OCI-LY7 (cell line): ENCODE measurements around the gene FMO4. TPM values are rescaled to one million over a fixed set of nuclear protein-coding genes. Genes with fewer than 3 reads are reported as not detected.
"Not testable (repeated sequence)": the region's sequence is repeated elsewhere in the genome, so short reads cannot be mapped to it uniquely, and the experiment has no call there.

Source experiments
- BruUV-seq: library from RNA; stranded (reverse); fragments of 400-500 nt; replicated peaks from 2 replicates; lab custom pipeline; 2021; lab: Mats Ljungman, UMichigan
- CTCF ChIA-PET: fragments of 300-600 bp; sonication (Branson Sonifier 250); formaldehyde crosslinking; loops from one replicate; lab custom pipeline; 2022; ENCODE audit warnings: antibody characterized with exemption; ENCODE audit not compliant: unreplicated experiment; lab: Charles Lee
- POLR2A ChIA-PET: fragments of 300-600 bp; sonication (Branson Sonifier 250); formaldehyde crosslinking; loops from one replicate; lab custom pipeline; 2022; ENCODE audit warnings: antibody characterized with exemption; lab: Charles Lee
- DNase-seq: peaks from one replicate; pipeline ENCODE4 v3.0.0-alpha.2; 2015; ENCODE audit warnings: low spot score
- H2AFZ ChIP-seq: fragments of 200-600 bp; sonication (generic), shearing (Covaris generic); 2 replicates; pipeline ENCODE4 v1.6.1; 2014; ENCODE audit warnings: mild to moderate bottlenecking, antibody characterized with exemption, low read length, moderate library complexity
- H3K27ac ChIP-seq: fragments of 200-600 bp; sonication (generic); 2 replicates; pipeline ENCODE4 v1.5.1; 2014; ENCODE audit warnings: mixed run types, low read depth, mild to moderate bottlenecking, moderate library complexity, low read length, inconsistent platforms; ENCODE audit not compliant: poor library complexity, severe bottlenecking
- H3K36me3 ChIP-seq: fragments of 200-600 bp; sonication (generic); 2 replicates; pipeline ENCODE4 v1.6.1; 2014; ENCODE audit warnings: mild to moderate bottlenecking, antibody characterized with exemption, low read length, moderate library complexity, mixed read lengths; ENCODE audit not compliant: insufficient read depth
- H3K4me1 ChIP-seq: fragments of 200-600 bp; sonication (generic); 2 replicates; pipeline ENCODE4 v1.5.1; 2014; ENCODE audit warnings: mild to moderate bottlenecking, low read length; ENCODE audit not compliant: insufficient read depth, poor library complexity, severe bottlenecking
- H3K4me2 ChIP-seq: fragments of 200-600 bp; sonication (generic); 2 replicates; pipeline ENCODE4 v1.6.1; 2014; ENCODE audit warnings: mild to moderate bottlenecking, low read length
- H3K4me3 ChIP-seq: fragments of 200-600 bp; sonication (generic); 2 replicates; pipeline ENCODE4 v1.5.1; 2014; ENCODE audit warnings: mild to moderate bottlenecking, low read depth, low read length; ENCODE audit not compliant: poor library complexity, severe bottlenecking
- H3K79me2 ChIP-seq: fragments of 200-600 bp; sonication (generic); 2 replicates; pipeline ENCODE4 v1.6.1; 2016; ENCODE audit warnings: low read depth, mild to moderate bottlenecking, low read length, moderate library complexity, mixed read lengths; ENCODE audit not compliant: insufficient read depth
- H3K9me2 ChIP-seq: fragments of 200-600 bp; sonication (generic); 2 replicates; pipeline ENCODE4 v1.6.1; 2016; ENCODE audit warnings: mild to moderate bottlenecking, low read length, mixed read lengths; ENCODE audit not compliant: insufficient read depth
- H3K9me3 ChIP-seq: fragments of 200-600 bp; sonication (generic); 2 replicates; pipeline ENCODE4 v1.6.1; 2014; ENCODE audit warnings: mild to moderate bottlenecking, mixed run types, low read length, mixed read lengths
- H4K20me1 ChIP-seq: fragments of 200-600 bp; sonication (generic); 2 replicates; pipeline ENCODE4 v1.6.1; 2014; ENCODE audit warnings: mild to moderate bottlenecking, antibody characterized with exemption, low read length, moderate library complexity, mixed read lengths; ENCODE audit not compliant: insufficient read depth
- CTCF ChIP-seq: fragments of 200-600 bp; sonication (generic); conservative IDR thresholded peaks from 2 replicates; pipeline ENCODE4 v1.5.1; 2014; ENCODE audit warnings: mild to moderate bottlenecking, antibody characterized with exemption, low read length, moderate library complexity, mixed read lengths
- EZH2phosphoT487 ChIP-seq: fragments of 200-600 bp; sonication (generic); IDR thresholded peaks from 2 replicates; pipeline ENCODE4 v1.6.1; 2018; ENCODE audit warnings: low read depth, borderline replicate concordance, mild to moderate bottlenecking, mixed run types, antibody characterized with exemption, low read length, moderate library complexity, mixed read lengths
- intact Hi-C: fragments of 100-400 bp; cut with micrococcal nuclease; formaldehyde crosslinking; loops from one replicate; pipeline ENCODE4 v1.10.0; 2022; ENCODE audit not compliant: unreplicated experiment
- total RNA-seq, 2 experiments: library from RNA; depleted of rRNA in 1 of 2; stranded (reverse); fragments of >200 nt in 1 of 2; shearing (Covaris generic) in 1 of 2; gene quantifications; 2 replicates each; pipeline ENCODE4 v1.2.3, GENCODE V29; 2014 to 2022

Gene FMO4
- total RNA-seq, 2 experiments from 2014 or later: 4.0 to 4.8 TPM

- H3K9me3 ChIP-seq: no peaks in the 10 kb centered on the region
- H3K4me1 ChIP-seq: peaks cover 17% of the 10 kb centered on the region
- intact Hi-C loops: no loop called here
- H3K79me2 ChIP-seq: no peaks in the 10 kb centered on the region
- POLR2A ChIA-PET: interaction anchor here (1.4 kb wide), 1 partner anchor 36 kb away, joined by 3 read pairs; no protein-coding TSS in a partner anchor
- no peak overlapping the region for H3K27ac ChIP-seq
- H3K9me2 ChIP-seq: no peaks in the 10 kb centered on the region
- CTCF ChIA-PET: no interaction called here
- no TSS peak for BruUV-seq
- no peak overlapping the region for H3K4me2 ChIP-seq
- no peaks in the 10 kb centered on the region for H4K20me1 ChIP-seq
- DNase-seq: no peak
- H3K36me3 ChIP-seq: no peaks in the 10 kb centered on the region
- no peak overlapping the region for H3K4me3 ChIP-seq
- TF ChIP-seq CTCF: no peak
- no peak overlapping the region for H2AFZ ChIP-seq
These were observed 21.2 kb upstream of the FMO4 start for GRCh38 chr1:171292799-171293198.

GRCh38 chr1:171295383-171295782 is 18.6 kb upstream of the FMO4 start:
- H4K20me1 ChIP-seq, H3K9me3 ChIP-seq, CTCF ChIA-PET, DNase-seq, H3K4me3 ChIP-seq, intact Hi-C loops, H3K27ac ChIP-seq, H2AFZ ChIP-seq, H3K4me1 ChIP-seq, BruUV-seq, H3K79me2 ChIP-seq, H3K9me2 ChIP-seq, H3K36me3 ChIP-seq, H3K4me2 ChIP-seq: not testable (repeated sequence)
- POLR2A ChIA-PET: interaction anchor here (1.0 to 1.7 kb wide), 5 partner anchors 7 to 13 kb away, joined by 3 to 7 read pairs (median 4); no protein-coding TSS in a partner anchor

GRCh38 chr1:171295821-171296220 is 18.2 kb upstream of the FMO4 start:
- POLR2A ChIA-PET: interaction anchor here (0.6 to 1.7 kb wide), 5 partner anchors 8 to 13 kb away, joined by 3 to 4 read pairs (median 4); no protein-coding TSS in a partner anchor
- Histone ChIP-seq H3K4me3 (no peak overlapping the region), H3K27ac (no peak overlapping the region), H3K36me3 (no peaks in the 10 kb centered on the region), H3K79me2 (no peaks in the 10 kb centered on the region), H3K4me1 (peaks cover 8% of the 10 kb centered on the region), H3K9me2 (no peaks in the 10 kb centered on the region), H2AFZ (no peak overlapping the region), H3K9me3 (peaks cover 8% of the 10 kb centered on the region; the same call in 1 of the 2 replicates), H3K4me2 (no peak overlapping the region), H4K20me1 (no peaks in the 10 kb centered on the region)
- TF ChIP-seq CTCF: no peak
- no peak for TF ChIP-seq EZH2phosphoT487
- CTCF ChIA-PET: no interaction called here
- DNase-seq: no peak
- intact Hi-C loops: no loop called here
- no TSS peak for BruUV-seq
